Mesodermal cell (in vitro differentiated cells): Measurements from ENCODE around the gene SLX1A.
"Not testable (repeated sequence)": the region's sequence is repeated elsewhere in the genome, so short reads cannot be mapped to it uniquely, and the experiment has no call there.

ENCODE experiments used
- H3K27ac ChIP-seq: 2 replicates; pipeline ENCODE4 v1.7.0; 2013; ENCODE audit warnings: mild to moderate bottlenecking, low read depth, low read length, moderate library complexity; ENCODE audit not compliant: severe bottlenecking
- H3K36me3 ChIP-seq: 2 replicates; pipeline ENCODE4 v1.7.1; 2013; ENCODE audit warnings: mild to moderate bottlenecking, low read length, moderate library complexity; ENCODE audit not compliant: control insufficient read depth, insufficient read depth
- H3K4me1 ChIP-seq: one replicate; pipeline ENCODE4 v1.7.1; 2013; ENCODE audit warnings: mild to moderate bottlenecking, low read length; ENCODE audit not compliant: insufficient read depth, control insufficient read depth, poor library complexity, severe bottlenecking
- H3K4me3 ChIP-seq: 2 replicates; pipeline ENCODE4 v1.7.0; 2013; ENCODE audit warnings: low read length, control low read depth, mild to moderate bottlenecking; ENCODE audit not compliant: insufficient read depth, poor library complexity, severe bottlenecking; ENCODE audit errors: extremely low read depth
- H3K9me3 ChIP-seq: 2 replicates; pipeline ENCODE4 v1.7.1; 2013; ENCODE audit warnings: mild to moderate bottlenecking, low read length, moderate library complexity; ENCODE audit not compliant: control insufficient read depth
- WGBS, 2 experiments: methylation state at CpG; one replicate each; pipeline ENCODE4 v1.1.5; 2013; ENCODE audit warnings: missing lambda C conversion rate in 2 of 2; ENCODE audit not compliant: insufficient coverage in 2 of 2; 5-methylcytosine and 5-hydroxymethylcytosine counted together

SLX1A gene

DNA sequence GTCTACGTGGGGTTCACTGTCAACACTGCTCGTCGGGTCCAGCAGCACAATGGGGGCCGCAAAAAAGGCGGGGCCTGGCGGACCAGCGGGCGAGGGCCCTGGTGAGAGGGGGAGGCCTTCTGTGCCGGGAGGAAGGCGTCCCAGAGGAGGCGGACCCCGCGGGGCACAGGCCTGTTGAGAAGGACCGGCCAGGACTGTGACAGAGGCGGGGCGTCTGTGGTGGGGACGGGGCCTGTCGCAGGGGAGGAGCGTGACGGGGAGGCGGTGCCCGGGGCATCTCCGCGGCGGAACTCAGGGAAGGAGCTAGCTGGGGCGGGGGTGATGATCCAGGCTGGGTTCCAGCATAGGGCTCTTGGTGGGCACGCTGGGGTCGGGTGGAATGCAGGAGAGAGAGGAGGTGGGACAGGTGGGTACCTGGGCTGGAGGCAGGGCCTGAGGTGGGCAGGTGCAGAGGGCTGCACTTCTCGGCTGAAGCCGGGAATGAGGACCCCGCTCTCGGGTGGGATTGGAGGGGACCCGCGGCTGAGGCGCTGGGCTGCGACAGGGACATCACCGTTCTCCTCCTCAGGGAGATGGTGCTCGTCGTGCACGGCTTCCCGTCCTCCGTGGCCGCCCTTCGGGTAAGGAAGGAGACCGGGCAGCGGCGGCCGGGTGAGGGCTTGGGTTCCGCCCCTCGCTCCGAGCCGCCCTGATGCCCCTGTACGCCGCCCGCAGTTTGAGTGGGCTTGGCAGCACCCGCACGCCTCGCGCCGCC is 674 bp downstream of the SLX1A start:
- not testable (repeated sequence) for H3K27ac ChIP-seq, H3K36me3 ChIP-seq, H3K4me1 ChIP-seq, H3K9me3 ChIP-seq
- WGBS, 2 experiments: 6% methylated on average over 5 of the region's 60 CpGs; no CpG with 5 or more reads in 1 of the 2 experiments
- H3K4me3 ChIP-seq: peak overlapping the region; percentile 32

DNA sequence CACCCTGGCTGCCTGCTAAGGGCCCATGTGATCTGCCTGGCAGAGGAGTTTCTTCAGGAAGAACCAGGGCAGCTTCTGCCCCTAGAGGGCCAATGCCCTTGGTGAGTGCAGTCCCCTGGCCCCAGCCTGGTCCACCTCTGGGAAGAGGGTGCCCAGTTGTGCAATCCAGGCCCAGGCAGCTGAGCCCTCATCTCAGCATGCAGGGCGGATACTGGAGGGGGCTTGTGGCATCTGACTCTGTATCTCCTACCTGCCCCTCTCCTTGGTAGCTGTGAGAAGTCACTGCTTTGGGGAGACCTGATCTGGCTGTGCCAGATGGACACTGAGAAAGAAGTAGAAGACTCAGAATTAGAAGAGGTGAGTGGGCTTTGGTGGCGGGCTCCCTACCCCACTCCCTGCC is 3.3 kb downstream of the SLX1A start:
- no CpG with 5 or more reads among the region's 2 CpGs for WGBS, 2 experiments
- not testable (repeated sequence) for H3K36me3 ChIP-seq, H3K9me3 ChIP-seq, H3K4me3 ChIP-seq, H3K4me1 ChIP-seq, H3K27ac ChIP-seq

- H3K27ac ChIP-seq, H3K36me3 ChIP-seq, H3K4me1 ChIP-seq, H3K4me3 ChIP-seq, H3K9me3 ChIP-seq: not testable (repeated sequence)
- no CpG with 5 or more reads among the region's 3 CpGs for WGBS, 2 experiments
Measured at GRCh38 chr16:30199049-30199448, 5.4 kb downstream of the SLX1A start, which contains the start of gene SULT1A3. SULT1A3 (plus strand) TSS chr16:30199255; CDS start chr16:30200729, 1,474 bp downstream.

DNA sequence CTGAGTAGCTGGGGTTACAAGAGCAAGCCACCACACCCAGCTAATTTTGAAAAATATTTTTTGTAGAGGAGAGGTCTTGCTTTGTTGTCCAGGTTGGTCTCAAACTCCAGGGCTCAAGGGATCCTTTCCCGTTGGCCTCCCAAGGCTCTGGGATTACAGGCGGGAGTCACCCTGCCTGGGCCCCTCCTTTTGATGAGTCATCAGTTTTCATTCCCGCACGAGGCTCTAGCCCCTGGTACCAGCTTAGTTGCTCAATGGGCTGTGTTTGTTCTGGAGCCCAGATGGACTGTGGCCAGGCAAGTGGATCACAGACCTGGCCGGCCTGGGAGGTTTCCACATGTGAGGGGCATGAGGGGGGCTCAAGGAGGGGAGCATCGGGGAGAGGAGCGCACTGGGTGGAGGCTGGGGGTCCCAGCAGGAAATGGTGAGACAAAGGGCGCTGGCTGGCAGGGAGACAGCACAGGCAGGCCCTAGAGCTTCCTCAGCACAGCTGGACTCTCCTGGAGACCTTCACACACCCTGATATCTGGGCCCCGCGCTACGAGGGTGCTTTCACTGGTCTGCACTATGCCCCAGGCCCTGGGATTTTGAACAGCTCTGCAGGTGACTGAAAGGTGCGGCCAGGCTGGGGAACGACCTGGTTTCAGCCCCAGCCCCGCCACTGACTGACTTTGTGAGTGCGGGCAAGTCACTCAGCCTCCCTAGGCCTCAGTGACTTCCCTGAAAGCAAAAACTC is 6.1 kb downstream of the SLX1A start:
- H3K9me3 ChIP-seq, H3K4me1 ChIP-seq, H3K36me3 ChIP-seq, H3K4me3 ChIP-seq, H3K27ac ChIP-seq: not testable (repeated sequence)
- no CpG with 5 or more reads among the region's 15 CpGs for WGBS, 2 experiments

DNA sequence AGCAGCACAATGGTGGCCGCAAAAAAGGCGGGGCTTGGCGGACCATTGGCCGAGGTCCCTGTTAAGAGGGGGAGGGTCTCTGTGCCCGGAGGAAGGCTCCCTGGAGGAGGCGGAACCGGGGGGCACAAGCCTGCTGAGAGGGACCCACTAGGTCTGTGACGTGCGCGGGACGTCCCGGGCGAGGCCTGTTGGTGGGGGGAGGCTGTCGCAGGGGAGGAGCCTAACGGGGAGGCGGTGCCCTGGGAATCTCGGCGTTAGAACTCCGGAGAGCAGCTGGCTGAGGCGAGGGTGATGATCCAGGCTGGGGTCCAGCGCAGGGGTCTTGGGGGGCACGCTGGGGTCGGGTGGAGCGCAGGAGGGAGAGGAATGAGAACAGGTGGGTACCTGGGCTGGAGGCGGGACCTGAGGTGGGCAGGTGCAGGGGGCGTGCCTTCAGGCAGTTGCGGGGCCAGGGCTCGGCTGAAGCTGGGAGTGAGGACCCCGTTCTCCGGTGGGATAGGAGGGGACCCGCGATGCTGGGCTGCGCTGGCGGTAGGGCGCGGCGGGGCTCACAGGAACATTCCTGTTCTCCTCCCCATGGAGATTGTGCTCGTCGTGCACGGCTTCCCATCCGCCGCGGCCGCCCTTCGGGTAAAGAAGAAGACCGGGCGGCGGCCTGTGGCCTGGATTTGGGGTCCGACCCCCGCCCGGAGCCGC is 12.0 kb downstream of the SLX1A start:
- H3K4me1 ChIP-seq, H3K9me3 ChIP-seq, H3K36me3 ChIP-seq, H3K27ac ChIP-seq: not testable (repeated sequence)
- H3K4me3 ChIP-seq: peak overlapping the region; percentile 31
- 1% methylated on average over 7 of the region's 52 CpGs; no CpG with 5 or more reads in 1 of the 2 experiments for WGBS, 2 experiments

- WGBS, 2 experiments: no CpG with 5 or more reads among the region's 33 CpGs
- peak overlapping the region; percentile 31 for H3K4me3 ChIP-seq
- H3K4me1 ChIP-seq, H3K9me3 ChIP-seq, H3K36me3 ChIP-seq, H3K27ac ChIP-seq: not testable (repeated sequence)
Measured at GRCh38 chr16:30206252-30206651, 12.6 kb downstream of the SLX1A start.

GRCh38 chr16:30207063-30207704 is 13.5 kb downstream of the SLX1A start:
- no CpG with 5 or more reads among the region's 9 CpGs for WGBS, 2 experiments
- H3K36me3 ChIP-seq, H3K4me3 ChIP-seq, H3K9me3 ChIP-seq, H3K4me1 ChIP-seq, H3K27ac ChIP-seq: not testable (repeated sequence)

DNA sequence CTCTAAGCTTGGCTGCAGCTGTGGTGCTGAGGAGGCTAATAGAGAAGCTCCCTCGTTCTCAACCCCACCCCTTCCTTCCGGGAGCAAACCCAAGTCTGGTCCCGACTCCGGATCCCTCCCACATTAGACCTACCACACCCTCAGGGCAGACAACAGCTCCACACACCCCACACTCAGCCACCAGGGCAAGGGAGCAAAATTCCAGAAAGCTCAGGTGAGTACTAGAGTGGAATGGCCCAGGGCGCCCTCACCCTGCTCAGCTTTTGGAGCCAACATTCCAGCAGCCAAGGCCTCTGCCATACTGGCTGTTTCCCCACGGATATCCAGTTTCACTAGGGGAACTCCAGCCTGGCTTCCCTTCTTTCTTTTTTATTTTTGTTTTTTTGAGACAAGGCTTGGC is 15.4 kb downstream of the SLX1A start:
- H3K4me1 ChIP-seq, H3K4me3 ChIP-seq, H3K27ac ChIP-seq, H3K36me3 ChIP-seq, H3K9me3 ChIP-seq: not testable (repeated sequence)
- WGBS, 2 experiments: no CpG with 5 or more reads among the region's 6 CpGs

GRCh38 chr16:30211414-30211813 is 17.7 kb downstream of the SLX1A start:
- H3K36me3 ChIP-seq, H3K4me1 ChIP-seq, H3K27ac ChIP-seq, H3K9me3 ChIP-seq, H3K4me3 ChIP-seq: not testable (repeated sequence)
- WGBS, 2 experiments: no CpG with 5 or more reads among the region's 4 CpGs

DNA sequence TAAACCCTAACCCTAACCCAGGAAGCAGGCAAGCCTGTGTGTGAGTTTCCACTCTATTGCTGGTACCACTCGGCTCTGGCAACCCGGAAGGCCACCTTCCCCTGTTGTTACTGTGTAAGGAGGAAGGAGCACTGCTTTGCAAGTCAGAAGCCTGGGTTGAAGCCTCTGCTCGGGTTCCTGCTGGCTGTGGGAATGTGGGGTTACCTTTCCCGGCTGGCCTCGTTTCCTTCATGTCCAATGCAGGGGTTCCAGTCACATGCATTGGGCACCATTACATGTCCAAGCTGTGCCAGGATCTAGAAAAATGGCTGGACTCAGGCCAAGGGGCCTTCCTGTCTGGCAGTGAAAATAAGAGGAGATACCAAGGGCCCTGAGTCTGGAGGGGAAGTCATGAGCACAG is 23.4 kb downstream of the SLX1A start:
- no CpG with 5 or more reads among the region's 5 CpGs for WGBS, 2 experiments
- not testable (repeated sequence) for H3K4me1 ChIP-seq

More for the DNA sequence above, 23.4 kb downstream of the SLX1A start:
- not testable (repeated sequence) for H3K4me3 ChIP-seq, H3K9me3 ChIP-seq, H3K27ac ChIP-seq, H3K36me3 ChIP-seq
